Activated T-helper 17 cell treated with anti-CD3 and anti-CD28 coated beads, Interleukin-2, amount 50 U/mL, for 72 hours (primary cell): ENCODE measurements around the gene MLPH. TPM values are rescaled to one million over a fixed set of nuclear protein-coding genes. Genes with fewer than 3 reads are reported as not detected.

ENCODE experiments used
- ATAC-seq: fragments of 150-1000 bp; cut with Tn5 transposase; replicated peaks from 2 replicates; pipeline ENCODE4 v1.10.0; 2021; ENCODE audit warnings: mild to moderate bottlenecking, moderate library complexity
- H3K27ac Mint-ChIP-seq: one replicate; pipeline ENCODE4 v1.8.0; 2022; ENCODE audit warnings: mixed read lengths
- H3K27me3 Mint-ChIP-seq: one replicate; pipeline ENCODE4 v1.8.0; 2022; ENCODE audit warnings: mixed read lengths
- H3K36me3 Mint-ChIP-seq: one replicate; pipeline ENCODE4 v1.8.0; 2022; ENCODE audit warnings: low read depth, mild to moderate bottlenecking, mixed read lengths
- H3K4me1 Mint-ChIP-seq: one replicate; pipeline ENCODE4 v1.8.0; 2022; ENCODE audit warnings: mixed read lengths
- H3K4me3 Mint-ChIP-seq: one replicate; pipeline ENCODE4 v1.8.0; 2022; ENCODE audit warnings: mild to moderate bottlenecking, mixed read lengths
- H3K9me3 Mint-ChIP-seq: one replicate; pipeline ENCODE4 v1.8.0; 2022; ENCODE audit warnings: mixed read lengths
- total RNA-seq, 2 donors: library from RNA; stranded (reverse); gene quantifications; one replicate each; pipeline ENCODE4 v1.2.3, GENCODE V29; 2022

The MLPH gene
- total RNA-seq, 2 donors from 2014 or later = not detected

DNA sequence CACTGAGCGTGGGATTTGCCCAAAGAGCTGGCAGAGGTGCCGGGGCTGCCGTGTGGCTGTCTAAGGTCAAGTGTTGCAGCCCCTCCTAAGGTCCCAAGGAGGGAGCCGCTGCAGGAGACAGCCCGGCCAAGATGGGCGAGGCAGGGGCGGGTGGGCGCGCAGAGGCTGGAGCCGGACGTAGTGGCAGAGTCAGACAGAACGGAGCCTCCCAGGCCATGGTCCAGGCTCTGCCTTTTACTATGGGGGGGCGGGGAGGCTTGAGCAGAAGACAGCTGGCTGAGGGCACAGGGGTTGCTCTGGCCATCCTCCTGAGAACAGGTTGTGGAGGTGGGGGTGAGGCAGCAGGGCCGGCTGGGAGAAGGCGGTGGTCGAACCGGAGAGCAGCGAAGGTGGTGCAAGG, 51.9 kb downstream of the MLPH start:
- H3K27me3 Mint-ChIP-seq = peaks cover 12% of the 10 kb centered on the region
- no peaks in the 10 kb centered on the region for H3K36me3 Mint-ChIP-seq
- H3K9me3 Mint-ChIP-seq = no peaks in the 10 kb centered on the region
- no peaks in the 10 kb centered on the region for H3K4me1 Mint-ChIP-seq
- ATAC-seq = no peak
- H3K4me3 Mint-ChIP-seq = no peak overlapping the region
- no peak overlapping the region for H3K27ac Mint-ChIP-seq

DNA sequence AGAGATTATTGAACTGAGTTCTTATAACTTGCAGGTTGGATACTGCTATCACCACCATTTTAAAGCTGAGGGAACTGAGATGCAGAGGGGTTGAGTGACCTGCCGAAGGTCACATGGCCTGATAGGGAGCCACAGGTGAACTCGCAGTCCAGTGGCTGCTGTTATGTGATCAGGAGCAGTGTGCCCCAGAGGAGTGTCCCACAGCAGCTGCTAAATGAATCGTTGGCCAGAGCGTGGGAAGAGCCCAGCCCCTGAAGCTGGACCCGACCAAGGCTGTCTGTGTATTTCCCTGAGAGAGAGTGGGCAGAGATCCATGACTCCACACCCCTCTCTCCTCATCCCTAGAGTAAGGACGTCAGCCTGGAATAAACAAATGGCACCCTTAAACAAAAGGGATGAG, 52.6 kb downstream of the MLPH start:
- no peaks in the 10 kb centered on the region for H3K9me3 Mint-ChIP-seq
- ATAC-seq = no peak
- no peak overlapping the region for H3K4me3 Mint-ChIP-seq
- no peaks in the 10 kb centered on the region for H3K4me1 Mint-ChIP-seq
- no peaks in the 10 kb centered on the region for H3K36me3 Mint-ChIP-seq
- H3K27me3 Mint-ChIP-seq = peaks cover 12% of the 10 kb centered on the region
- no peak overlapping the region for H3K27ac Mint-ChIP-seq

DNA sequence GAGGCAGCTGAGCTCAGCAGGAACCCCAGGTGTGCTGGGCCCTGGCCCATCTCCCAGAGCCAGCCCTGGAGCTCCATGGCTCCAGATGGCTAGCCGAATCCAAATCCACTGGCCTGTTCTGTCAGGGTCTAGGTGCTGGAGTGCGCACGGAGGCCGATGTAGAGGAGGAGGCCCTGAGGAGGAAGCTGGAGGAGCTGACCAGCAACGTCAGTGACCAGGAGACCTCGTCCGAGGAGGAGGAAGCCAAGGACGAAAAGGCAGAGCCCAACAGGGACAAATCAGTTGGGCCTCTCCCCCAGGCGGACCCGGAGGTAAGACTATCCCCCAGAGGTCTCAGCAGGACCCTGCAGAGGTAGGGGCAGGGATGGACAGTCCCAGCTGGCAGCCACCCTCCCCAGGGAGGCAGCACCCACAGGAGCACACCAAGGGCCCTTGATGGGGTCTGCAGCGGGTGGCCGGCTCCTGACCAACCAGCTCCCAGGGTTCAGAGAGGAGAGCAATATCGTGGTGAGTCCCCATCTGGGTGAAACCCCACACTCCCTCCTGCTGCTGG, 53.2 kb downstream of the MLPH start:
- Mint-ChIP-seq H3K4me3 (no peak overlapping the region), H3K27me3 (peaks cover 12% of the 10 kb centered on the region), H3K9me3 (no peaks in the 10 kb centered on the region), H3K36me3 (no peaks in the 10 kb centered on the region), H3K4me1 (no peaks in the 10 kb centered on the region), H3K27ac (no peak overlapping the region)
- ATAC-seq = no peak

DNA sequence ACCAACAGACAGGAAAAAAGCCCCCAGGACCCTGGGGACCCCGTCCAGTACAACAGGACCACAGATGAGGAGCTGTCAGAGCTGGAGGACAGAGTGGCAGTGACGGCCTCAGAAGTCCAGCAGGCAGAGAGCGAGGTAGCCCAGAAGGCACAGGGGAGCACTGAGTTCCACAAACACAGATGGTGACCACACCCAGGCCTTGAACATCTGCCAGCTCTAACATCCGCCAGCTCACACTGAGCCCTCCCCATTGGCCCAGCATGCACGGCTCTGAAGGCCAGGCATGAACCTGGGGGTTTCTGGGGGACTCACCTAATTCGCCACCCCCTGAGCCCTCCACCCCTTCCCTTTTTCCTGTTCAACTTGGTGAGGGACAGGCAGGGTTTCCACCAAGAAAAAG, 53.8 kb downstream of the MLPH start:
- Mint-ChIP-seq H3K9me3 (no peaks in the 10 kb centered on the region), H3K27me3 (peaks cover 12% of the 10 kb centered on the region), H3K4me3 (no peak overlapping the region), H3K36me3 (no peaks in the 10 kb centered on the region), H3K27ac (no peak overlapping the region), H3K4me1 (no peaks in the 10 kb centered on the region)
- ATAC-seq = no peak

DNA sequence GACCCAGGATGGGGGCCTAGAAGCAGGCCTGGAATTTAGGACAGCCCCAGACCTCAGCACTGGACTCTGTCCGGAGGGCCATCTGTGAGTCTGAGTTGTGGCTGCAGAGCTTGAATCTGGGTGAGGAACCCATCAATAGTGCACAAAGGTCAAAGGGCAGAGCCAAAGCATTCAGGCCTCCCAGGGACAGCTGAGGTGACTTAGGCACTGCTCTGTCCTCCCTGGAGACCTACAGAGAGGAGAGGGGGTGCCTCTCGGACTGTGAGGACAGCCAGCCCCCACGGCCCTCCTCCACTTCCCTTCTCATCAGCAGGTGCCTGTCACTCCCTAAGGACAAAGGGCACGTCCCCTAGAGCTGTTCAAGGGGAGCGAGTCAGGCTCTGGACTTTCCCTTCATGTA, 54.2 kb downstream of the MLPH start:
- no peak overlapping the region for H3K4me3 Mint-ChIP-seq
- no peak for ATAC-seq
- H3K9me3 Mint-ChIP-seq = no peaks in the 10 kb centered on the region
- no peak overlapping the region for H3K27ac Mint-ChIP-seq
- peaks cover 12% of the 10 kb centered on the region for H3K27me3 Mint-ChIP-seq
- no peaks in the 10 kb centered on the region for H3K36me3 Mint-ChIP-seq
- no peaks in the 10 kb centered on the region for H3K4me1 Mint-ChIP-seq

DNA sequence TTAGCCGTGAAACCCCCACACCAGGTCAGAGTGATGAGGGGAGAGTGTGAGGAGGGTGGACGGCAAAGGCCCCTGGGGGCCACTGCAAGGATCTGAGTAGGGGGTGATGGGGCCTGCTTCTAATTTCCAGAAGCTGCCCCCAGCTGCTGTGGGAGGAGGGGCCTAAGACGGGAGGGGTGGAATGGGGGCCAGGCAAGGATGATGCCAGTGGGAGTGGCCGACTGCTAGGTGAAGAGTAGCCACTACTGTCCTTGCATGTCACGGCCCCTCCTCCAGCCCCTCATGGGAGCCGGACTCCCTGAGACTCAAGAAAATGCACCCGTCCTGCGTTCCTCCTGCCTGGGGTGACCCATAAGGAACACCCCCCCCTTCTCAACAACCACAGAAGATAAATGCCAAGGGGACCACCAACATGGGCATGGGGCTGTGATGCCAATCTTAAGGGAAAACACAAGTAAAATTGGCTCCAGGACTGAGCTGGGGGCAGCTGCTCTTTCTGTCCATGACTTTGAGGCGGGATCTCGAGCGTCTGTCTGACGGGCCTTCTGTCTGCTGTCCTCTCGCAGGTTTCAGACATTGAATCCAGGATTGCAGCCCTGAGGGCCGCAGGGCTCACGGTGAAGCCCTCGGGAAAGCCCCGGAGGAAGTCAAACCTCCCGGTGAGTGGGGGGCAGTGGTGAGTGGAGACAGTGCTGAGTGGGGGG, 55.1 kb downstream of the MLPH start:
- Mint-ChIP-seq H3K36me3 (no peaks in the 10 kb centered on the region), H3K4me3 (no peak overlapping the region), H3K27me3 (peaks cover 14% of the 10 kb centered on the region), H3K4me1 (no peaks in the 10 kb centered on the region), H3K9me3 (no peaks in the 10 kb centered on the region), H3K27ac (no peak overlapping the region)
- ATAC-seq = no peak

DNA sequence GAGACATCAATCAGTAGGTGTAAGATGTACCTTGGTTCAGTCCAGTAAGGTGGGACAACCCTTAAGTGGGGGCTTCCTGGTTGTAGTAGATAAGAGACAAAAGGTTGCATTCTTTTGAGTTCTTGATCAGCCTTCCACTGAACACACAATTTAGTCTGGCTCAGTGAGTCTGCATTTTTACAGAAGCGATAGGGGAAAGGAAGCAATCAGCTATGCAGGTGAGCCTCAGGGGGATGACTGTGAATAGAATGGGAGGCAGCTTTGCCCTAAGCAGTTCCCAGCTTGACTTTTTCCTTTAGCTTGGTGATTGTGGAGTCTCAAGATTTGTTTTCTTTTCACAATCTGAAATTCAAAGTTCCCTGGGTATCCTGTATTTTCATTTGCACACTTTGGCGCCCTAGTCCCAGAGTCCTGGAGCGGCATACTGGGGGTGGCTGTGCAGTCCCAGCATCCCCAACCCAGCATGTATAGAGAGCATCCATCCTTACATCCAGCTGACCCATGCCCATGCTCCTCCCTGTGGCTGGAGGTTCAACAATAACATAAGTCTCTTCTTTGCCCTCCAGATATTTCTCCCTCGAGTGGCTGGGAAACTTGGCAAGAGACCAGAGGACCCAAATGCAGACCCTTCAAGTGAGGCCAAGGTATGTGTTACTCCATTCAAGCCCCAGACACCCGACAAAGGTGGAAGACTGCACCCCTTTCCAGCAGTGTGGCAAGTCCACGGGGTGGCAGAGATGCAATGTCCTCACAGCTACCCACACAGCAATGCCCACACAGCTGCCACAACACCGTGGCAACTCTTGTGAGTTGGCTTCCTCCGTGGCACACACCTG, 59.2 kb downstream of the MLPH start:
- Mint-ChIP-seq H3K9me3 (no peaks in the 10 kb centered on the region), H3K27ac (no peak overlapping the region), H3K27me3 (peaks cover 11% of the 10 kb centered on the region), H3K36me3 (no peaks in the 10 kb centered on the region), H3K4me3 (no peak overlapping the region), H3K4me1 (no peaks in the 10 kb centered on the region)
- no peak for ATAC-seq

DNA sequence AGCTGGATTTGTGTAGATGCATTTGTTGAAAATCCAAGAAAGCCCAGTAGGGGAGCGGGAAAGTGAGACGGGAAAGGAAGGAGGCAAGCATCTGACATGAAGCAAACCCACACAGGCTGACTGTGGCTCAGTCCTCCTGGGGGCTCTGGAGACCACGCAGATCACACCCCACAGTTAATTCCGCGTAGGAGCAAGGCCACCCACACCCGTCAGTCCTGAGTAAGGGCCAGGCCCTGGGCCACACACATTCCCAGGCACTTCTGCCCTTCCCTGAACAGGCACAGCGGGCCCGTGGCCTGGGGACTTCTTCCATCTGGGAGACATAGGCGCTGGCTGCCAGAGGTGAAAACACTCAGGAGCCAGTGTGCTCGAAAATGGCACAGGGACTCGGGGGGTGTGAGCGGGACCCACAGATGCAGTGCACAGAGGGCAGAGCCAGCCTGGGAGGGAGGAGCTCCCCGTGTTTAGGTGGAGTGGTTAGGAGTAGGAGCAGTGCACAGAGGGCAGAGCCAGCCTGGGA, 59.9 kb downstream of the MLPH start:
- no peaks in the 10 kb centered on the region for H3K4me1 Mint-ChIP-seq
- no peak for ATAC-seq

DNA sequence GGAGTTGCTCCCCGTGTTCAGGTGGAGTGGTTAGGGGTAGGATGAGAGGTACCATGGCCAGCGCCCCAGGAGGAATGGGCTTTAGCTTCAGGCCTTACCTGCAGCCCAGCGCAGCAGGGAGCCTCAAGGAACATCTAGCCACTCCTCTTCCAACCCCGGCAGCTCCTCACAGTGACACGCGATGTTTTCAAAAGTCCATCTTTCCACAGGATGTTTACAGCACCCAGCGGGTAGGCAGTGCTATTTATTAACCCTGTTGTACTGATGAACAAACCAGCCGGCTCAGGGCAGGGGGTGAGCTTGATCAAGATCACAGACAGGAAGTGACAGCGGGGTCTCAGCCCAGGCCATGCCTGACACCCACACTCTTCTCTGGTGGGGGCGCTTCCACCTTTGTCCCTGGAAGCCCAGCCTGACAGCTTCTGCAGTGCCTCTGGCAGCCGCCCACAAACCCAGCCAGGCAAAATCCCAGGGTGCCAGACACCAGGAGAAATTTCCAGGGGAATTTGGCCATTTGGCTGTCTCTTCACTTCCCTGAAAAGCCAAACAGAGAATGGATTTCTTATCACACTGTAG, 60.9 kb downstream of the MLPH start:
- ATAC-seq = no peak
- H3K9me3 Mint-ChIP-seq = no peaks in the 10 kb centered on the region
- H3K27me3 Mint-ChIP-seq = peaks cover 6% of the 10 kb centered on the region
- H3K4me1 Mint-ChIP-seq = no peaks in the 10 kb centered on the region
- no peak overlapping the region for H3K27ac Mint-ChIP-seq
- H3K36me3 Mint-ChIP-seq = no peaks in the 10 kb centered on the region
- no peak overlapping the region for H3K4me3 Mint-ChIP-seq

More for the DNA sequence above, 59.9 kb downstream of the MLPH start:
- peaks cover 6% of the 10 kb centered on the region for H3K27me3 Mint-ChIP-seq
- H3K9me3 Mint-ChIP-seq = no peaks in the 10 kb centered on the region
- H3K27ac Mint-ChIP-seq = no peak overlapping the region
- no peaks in the 10 kb centered on the region for H3K36me3 Mint-ChIP-seq
- H3K4me3 Mint-ChIP-seq = no peak overlapping the region

DNA sequence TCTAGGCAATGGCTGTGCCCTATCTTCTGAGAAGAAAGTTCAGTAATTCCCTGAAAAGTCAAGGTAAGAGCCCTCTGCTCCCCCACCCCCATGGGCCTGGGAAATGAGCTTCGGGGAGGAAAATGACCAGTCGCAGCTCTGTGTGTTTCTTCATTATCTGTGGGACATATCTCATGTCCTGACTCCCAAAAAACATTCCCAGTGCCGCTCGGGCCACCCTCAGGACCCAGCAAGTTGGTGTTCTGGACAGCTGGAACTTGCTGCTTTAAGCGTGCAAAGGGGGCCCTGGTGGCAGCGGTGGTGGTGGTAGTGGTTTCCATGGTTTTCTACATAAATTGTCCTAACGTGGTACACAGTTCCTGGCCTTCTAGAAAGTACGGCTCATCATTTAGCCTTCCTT, 62.2 kb downstream of the MLPH start:
- H3K27me3 Mint-ChIP-seq = peaks cover 9% of the 10 kb centered on the region
- H3K4me1 Mint-ChIP-seq = no peaks in the 10 kb centered on the region
- H3K9me3 Mint-ChIP-seq = no peaks in the 10 kb centered on the region
- ATAC-seq = no peak
- H3K4me3 Mint-ChIP-seq = no peak overlapping the region
- H3K27ac Mint-ChIP-seq = no peak overlapping the region
- no peaks in the 10 kb centered on the region for H3K36me3 Mint-ChIP-seq

DNA sequence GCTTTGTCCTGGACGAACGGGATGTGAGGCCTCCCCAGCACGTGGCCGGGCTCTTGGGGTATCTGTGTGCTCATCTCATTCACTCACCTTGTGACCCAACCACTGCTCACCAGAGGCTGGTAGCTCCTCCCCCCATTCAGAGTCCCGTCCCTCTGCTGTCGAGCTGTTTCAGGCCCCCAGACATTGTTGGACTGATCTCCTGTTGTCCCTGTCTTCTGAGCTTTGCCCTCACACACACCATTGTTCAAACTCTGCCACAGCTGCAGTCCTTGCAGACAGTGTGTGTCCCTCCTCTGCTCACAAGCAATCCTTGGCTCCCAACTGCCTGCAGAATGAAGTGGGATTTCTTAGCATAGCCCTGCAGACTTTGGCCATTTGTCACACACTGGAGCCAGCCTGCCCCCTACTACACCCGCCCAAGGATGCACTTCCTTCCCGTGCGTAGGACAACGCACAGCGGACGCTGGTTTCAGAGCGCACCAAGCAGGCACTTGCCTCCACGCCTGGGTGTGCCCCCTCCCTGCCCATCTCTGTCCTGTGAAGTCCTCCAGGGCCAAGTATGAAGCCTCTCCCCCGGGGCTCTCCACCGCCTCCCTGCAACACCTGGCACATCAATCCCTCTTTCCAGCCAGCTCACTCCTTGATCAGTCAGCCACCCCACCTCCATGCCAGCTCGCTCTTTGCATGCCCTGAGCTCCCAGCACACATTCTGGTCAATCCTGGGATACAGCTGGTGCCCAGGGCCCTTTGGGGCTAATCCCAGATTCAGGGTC, 62.8 kb downstream of the MLPH start:
- H3K4me1 Mint-ChIP-seq = no peaks in the 10 kb centered on the region
- ATAC-seq = no peak
- peaks cover 9% of the 10 kb centered on the region for H3K27me3 Mint-ChIP-seq
- no peaks in the 10 kb centered on the region for H3K36me3 Mint-ChIP-seq
- no peaks in the 10 kb centered on the region for H3K9me3 Mint-ChIP-seq
- H3K4me3 Mint-ChIP-seq = no peak overlapping the region
- H3K27ac Mint-ChIP-seq = no peak overlapping the region

DNA sequence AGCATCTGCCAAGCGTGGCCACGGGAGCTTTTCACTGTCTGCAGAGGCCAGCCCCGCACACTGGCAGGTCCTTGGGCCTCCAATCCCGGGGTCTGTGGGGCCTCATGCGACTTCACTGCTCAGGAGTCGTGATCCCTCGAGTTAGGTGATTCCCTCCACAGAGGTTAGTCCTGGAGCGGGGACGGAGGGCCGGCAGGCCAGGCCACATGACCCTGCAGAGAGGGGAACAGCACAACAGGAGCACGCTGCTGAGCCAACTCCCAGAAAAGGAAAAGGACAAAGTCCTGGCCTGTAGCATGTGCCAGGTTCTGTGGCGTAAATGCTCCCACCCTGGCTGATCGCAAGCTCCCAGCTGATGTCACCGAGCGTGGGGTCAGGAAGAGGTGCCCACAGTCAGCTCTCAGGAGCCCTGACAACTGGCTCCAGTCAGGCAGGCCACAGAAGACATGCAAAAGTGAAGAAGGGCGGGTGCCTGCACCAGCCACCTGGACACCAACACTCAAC, 64.1 kb downstream of the MLPH start:
- H3K4me3 Mint-ChIP-seq = no peak overlapping the region
- H3K27me3 Mint-ChIP-seq = peaks cover 11% of the 10 kb centered on the region
- ATAC-seq = no peak
- no peaks in the 10 kb centered on the region for H3K36me3 Mint-ChIP-seq
- H3K9me3 Mint-ChIP-seq = peaks cover 2% of the 10 kb centered on the region
- no peak overlapping the region for H3K27ac Mint-ChIP-seq
- no peaks in the 10 kb centered on the region for H3K4me1 Mint-ChIP-seq

DNA sequence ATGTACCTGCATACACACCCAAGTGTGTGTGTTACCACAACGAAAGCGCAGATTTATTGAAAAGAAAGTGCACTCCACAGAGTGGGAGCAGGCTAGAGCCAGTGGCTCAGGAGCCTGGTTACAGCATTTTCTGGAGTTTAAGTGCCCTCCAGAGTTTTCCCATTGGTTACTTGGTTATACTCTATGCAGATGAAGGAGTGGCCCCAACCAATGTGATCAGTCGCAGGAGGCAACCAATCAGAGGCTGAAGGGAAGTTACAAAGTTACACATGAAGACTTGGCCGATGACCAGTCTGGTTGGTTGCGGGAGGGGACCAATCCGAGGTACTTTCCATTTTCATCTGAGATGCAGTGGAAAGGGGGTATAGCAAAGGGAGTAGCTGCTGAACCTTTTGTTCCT, 65.9 kb downstream of the MLPH start:
- Mint-ChIP-seq H3K27me3 (peaks cover 10% of the 10 kb centered on the region), H3K9me3 (peaks cover 4% of the 10 kb centered on the region), H3K4me1 (peaks cover 8% of the 10 kb centered on the region), H3K27ac (no peak overlapping the region), H3K36me3 (no peaks in the 10 kb centered on the region), H3K4me3 (no peak overlapping the region)
- ATAC-seq = no peak

DNA sequence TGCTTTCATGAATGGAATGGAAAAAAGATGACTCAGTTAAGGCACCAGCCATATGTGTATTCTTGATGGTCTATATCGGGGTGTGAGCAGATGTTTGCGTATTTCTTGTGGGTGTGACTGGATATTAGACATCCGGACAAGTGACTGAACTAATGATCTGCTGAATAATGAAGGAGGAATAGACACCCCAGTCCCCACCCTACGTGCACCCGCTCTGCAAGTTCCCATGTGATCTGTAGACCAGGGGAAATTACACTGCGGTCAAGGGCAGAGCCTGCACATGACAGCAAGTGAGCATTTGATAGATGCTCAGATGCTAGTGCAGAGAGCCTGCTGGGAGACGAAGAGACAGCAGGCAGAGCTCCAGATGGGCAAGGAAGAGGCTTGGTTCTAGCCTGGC, 66.9 kb downstream of the MLPH start:
- Mint-ChIP-seq H3K27ac (no peak overlapping the region), H3K27me3 (peaks cover 10% of the 10 kb centered on the region), H3K4me1 (peaks cover 10% of the 10 kb centered on the region), H3K4me3 (no peak overlapping the region), H3K36me3 (no peaks in the 10 kb centered on the region), H3K9me3 (peaks cover 4% of the 10 kb centered on the region)
- ATAC-seq = no peak
